Stimulated activated CD4-positive, alpha-beta T cell treated with anti-CD3 and anti-CD28 coated beads, Interleukin-15, amount 100 ng/mL, for 1 hour (primary cell): ENCODE measurements around the gene CTSD.

Source experiments
- DNase-seq, 2 donors: peaks; one replicate each; pipeline ENCODE4 v3.0.0-alpha.2; 2020; ENCODE audit warnings: low read depth in 1 of 2, low spot score in 1 of 2

Gene CTSD

DNA sequence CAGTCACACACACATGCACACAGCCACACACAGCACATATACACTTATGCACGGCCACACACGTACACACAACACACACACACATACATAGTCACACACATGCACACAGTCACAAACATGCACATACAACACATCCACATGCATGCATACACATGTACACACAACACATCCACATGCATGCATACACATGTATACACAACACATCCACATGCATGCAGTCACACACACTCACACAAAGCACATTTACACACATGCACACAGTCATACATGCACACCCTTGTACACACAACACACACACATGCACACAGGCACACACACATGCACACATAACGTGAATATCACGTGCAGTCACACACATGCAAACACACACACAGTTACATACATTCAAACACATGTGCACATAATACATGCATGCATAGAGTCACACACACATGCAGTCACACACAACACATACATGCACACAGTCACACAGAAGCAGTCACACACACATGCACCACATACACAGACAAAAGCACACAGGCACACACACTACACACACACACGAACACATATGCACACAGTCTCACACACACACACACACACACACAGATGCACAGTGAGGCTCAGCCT lies 32.2 kb downstream of the CTSD start:
- DNase-seq = no peak

DNA sequence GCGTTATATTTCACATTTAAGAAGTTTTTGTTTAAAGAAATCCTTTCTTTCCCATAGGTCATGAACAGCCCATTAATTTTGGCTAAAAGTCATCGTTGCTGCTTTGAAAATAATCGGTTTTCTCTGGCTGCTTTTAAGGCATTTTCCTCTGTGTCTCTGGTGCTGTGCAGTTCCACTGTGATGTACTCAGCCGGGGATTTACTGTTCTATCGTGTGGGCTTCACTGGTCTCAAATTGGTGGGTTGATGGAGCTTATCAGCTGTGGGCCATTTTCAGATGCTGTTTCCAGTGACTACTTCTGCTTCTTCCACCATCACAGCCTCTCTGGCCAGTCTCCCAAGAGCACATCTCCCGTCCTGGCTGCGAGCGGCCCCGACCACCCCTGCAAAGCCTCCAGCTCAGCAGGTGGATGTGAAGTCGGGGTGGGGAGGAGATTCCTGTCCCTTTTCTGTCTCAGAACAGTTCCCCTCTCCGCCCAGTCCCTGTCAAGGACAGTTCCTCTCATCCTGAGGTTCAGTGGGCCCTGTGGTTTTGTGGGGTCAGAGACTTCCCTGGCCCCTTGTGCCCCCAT lies 33.6 kb downstream of the CTSD start:
- no peak for DNase-seq

- DNase-seq = no peak
These were observed 34.1 kb downstream of the CTSD start for GRCh38 chr11:1729692-1730011.

- DNase-seq = no peak
These were observed 34.6 kb downstream of the CTSD start for GRCh38 chr11:1728931-1729691.

- DNase-seq = no peak
These were observed 35.4 kb downstream of the CTSD start for GRCh38 chr11:1728301-1728700.

DNA sequence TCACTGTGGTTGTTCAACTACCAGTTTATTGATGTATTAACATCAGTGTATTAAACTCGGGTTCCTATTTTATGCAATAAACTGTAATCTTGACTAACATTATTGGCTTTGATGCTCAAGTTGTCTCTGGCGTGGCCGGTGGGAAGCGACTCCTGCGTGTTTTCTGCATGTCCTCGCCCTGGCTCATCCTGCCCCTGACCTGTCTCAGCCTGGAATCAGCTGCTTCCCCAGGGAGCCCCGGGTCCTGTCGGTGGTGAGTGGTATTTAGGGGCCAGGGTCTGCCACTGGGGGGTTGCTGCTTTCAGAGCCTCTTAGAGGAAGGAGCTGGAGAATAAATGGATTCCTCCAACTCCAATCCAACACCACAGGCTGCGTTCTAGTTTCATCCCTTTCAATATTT lies 35.9 kb downstream of the CTSD start:
- no peak for DNase-seq

GRCh38 chr11:1727096-1727690 lies 36.5 kb downstream of the CTSD start:
- no peak for DNase-seq

GRCh38 chr11:1719781-1720180 lies 43.9 kb downstream of the CTSD start:
- no peak for DNase-seq

- no peak for DNase-seq
These were observed 45.4 kb downstream of the CTSD start for GRCh38 chr11:1718326-1718725.

DNA sequence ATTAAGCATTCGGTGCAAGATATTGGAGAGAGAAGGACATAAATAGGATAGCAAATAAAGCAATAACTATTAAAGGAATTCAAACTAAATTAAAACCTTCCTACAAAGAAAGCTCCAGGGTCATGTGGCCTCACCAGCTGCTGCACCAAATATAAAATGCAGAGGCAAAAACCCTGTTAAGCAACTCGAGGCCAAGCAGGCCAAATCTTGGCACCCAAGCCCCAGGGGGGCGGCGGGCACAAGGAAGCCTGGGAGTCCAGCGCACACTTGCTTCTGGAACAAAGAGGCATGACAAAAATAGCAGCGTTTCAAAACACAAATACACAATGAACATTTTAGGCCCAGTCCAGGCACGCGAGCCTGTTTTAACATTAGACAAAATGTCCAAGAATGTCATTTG lies 46.0 kb downstream of the CTSD start:
- no peak for DNase-seq

- no peak for DNase-seq
These were observed 48.5 kb downstream of the CTSD start for GRCh38 chr11:1714908-1715885.

- no peak for DNase-seq
These were observed 55.0 kb downstream of the CTSD start for GRCh38 chr11:1708716-1709115.

DNA sequence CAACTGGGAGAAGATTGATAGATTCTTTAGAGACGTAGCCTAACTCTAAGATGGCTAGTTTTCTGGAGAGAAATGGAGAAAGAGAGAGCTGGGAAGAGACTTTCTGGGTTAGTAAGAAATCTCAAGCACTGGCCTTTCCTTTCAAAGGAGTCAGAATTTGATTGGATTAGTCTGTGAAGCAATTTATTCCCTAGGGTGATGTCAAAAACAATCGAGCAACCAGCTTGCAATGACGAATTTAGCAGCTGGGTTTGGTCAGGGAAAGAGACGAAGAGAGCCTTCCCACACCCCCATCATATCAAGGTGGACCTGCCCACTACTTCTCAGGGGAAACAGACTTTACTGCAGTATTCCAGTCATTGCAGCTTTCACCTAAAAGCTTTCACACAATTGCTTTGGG lies 56.0 kb downstream of the CTSD start:
- no peak for DNase-seq

DNA sequence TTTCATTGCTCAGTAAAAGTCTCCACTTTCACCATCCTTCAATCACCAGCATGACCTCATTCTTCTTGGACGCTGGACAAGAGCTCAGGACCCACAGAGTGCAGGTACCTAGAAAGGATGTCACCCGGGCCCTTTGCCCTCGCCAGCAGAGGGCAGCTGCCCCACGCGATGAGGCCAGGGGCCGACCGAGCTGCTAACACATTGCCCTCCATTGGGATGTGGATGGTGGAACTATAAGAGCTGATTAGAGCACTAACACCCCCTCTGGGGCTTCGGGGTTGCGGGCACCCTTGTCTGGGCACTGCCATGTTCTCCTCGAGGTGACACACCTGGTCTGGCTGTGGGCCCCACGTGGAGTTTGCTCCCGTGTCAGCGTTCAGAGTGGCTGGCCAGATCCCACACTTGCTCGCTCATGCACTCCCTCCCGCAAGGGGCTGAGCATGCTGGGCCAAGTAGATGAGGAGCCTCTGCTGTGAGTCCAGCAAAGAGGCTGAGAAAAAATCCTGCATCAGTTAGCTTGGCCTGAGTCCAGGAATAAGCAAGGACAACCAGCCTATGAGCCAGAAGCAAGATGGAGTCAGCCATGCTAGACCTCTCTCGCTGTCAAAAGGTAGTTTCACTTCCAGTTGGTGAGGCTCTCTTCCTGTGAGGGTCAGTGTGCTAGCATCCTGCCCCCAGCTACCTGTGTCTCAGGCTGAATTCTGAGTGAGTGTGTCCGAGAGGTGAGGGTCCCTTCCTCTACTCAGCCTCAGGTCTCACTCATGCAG lies 56.9 kb downstream of the CTSD start:
- no peak for DNase-seq

DNA sequence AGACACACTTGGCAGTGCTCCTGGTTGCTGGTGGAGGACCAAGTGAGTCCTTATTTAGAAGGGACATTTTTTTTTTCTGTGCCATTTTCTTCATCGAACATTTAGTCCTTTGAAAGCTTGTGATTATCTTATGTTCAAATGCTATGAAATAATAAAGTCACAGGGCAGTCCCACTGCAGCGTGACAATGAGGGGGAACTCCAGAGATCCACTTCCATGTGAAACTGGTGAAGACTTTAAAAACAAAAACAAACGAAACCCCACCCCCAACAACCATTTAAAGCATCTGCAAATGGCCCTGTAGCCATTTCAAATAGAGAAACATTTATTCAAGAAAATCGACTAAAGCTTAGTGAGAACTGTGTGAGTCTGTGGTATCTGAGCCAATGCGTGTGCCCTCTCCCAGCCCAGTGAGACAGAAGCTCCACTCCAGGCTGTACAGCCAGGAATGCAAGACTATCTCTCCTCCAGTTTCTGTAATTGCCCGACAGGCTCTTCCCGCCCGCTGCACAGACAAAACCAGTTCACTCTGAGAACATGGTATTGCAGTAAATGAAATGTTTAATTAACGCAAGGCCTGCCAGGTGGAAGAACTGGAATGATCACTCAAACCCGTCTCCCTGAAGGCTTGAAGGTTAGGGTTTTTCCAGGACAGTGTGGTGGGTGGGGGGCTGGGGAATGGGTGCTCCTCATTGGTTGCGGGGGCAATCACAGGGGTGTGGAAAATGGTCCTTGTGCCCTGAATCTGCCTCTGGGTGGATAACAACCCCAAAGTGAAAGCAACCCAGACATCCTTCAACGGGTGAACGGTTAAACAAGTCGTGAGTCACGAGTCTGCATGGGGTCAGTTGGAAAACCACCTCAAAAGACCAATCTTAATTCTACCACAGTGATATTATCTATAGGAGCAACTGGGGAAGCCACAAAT lies 58.3 kb downstream of the CTSD start:
- no peak for DNase-seq

DNA sequence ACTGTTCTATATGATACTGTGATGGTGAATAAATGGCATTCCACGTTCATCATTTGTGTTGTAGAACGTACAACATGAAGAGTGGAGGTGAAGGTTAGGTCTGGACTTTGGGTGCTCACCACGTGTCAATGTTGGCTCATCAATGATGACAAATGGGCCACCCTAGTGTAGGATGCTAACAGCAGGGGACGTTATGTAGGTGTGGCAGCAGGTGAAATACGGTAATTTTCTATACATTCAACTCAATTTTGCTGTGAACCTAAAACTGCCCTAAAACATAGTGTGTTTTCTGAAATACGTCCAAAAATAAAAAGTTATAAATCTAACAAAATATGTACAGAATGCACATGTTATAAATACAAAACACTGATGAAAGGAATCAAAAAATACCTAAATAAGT lies 60.6 kb downstream of the CTSD start:
- no peak for DNase-seq
